ACC112 (cell line): ENCODE measurements around the gene CDH2.
A peak's percentile ranks its signal among the peaks of the same experiment; 100 is the strongest.

Experiments used
- H2AFZ ChIP-seq: fragments of 200-600 bp; sonication (generic); one replicate; pipeline ENCODE4 v1.6.0; 2017; ENCODE audit warnings: antibody characterized with exemption, low read length; ENCODE audit not compliant: unreplicated experiment
- H3K27ac ChIP-seq: fragments of 200-600 bp; sonication (generic); 2 replicates; pipeline ENCODE4 v1.5.1; 2014; ENCODE audit warnings: low read depth, mild to moderate bottlenecking, antibody characterized with exemption, low read length, moderate library complexity
- H3K27me3 ChIP-seq: fragments of 200-600 bp; sonication (generic); 2 replicates; pipeline ENCODE4 v1.6.1; 2014; ENCODE audit warnings: mild to moderate bottlenecking, antibody characterized with exemption, low read length, moderate library complexity, mixed read lengths; ENCODE audit not compliant: insufficient read depth
- H3K36me3 ChIP-seq: fragments of 200-600 bp; sonication (generic); 2 replicates; pipeline ENCODE4 v1.6.1; 2016; ENCODE audit warnings: mild to moderate bottlenecking, antibody characterized with exemption, low read length, moderate library complexity, mixed read lengths; ENCODE audit not compliant: insufficient read depth
- H3K4me1 ChIP-seq: fragments of 200-600 bp; sonication (generic); one replicate; pipeline ENCODE4 v1.6.1; 2016; ENCODE audit warnings: low read length, mixed read lengths; ENCODE audit not compliant: insufficient read depth, unreplicated experiment, control insufficient read depth
- H3K4me3 ChIP-seq: fragments of 200-600 bp; sonication (generic); 2 replicates; pipeline ENCODE4 v1.5.1; 2014; ENCODE audit warnings: mild to moderate bottlenecking, low read depth, low read length
- H3K79me2 ChIP-seq: fragments of 200-600 bp; sonication (generic); one replicate; pipeline ENCODE4 v1.6.0; 2016; ENCODE audit warnings: low read length; ENCODE audit not compliant: control insufficient read depth, unreplicated experiment, insufficient read depth

Gene CDH2

DNA sequence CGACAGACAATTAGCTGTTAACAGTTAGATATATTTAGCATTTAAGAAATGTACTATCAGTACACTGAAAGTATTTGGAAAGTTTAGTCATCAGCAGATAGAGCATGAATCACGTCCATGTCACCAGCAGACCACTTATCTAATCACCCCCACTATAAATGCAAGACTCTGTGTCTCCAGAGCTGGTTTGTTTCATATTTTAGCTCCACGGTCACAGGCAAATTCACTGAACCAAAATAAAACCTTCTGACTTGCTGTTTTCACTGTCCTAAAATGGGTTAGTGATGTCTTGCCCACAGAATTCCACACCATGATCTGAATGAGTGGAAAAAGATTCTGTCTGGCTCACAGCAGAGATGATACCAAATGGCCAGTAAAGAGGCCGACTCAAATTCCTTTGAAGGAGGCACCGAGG, 64.9 kb downstream of the CDH2 start:
- peaks cover 44% of the 10 kb centered on the region for H3K79me2 ChIP-seq
- H3K27ac ChIP-seq, result peak overlapping the region; percentile 96
- H3K36me3 ChIP-seq, result no peaks in the 10 kb centered on the region
- peaks cover 86% of the 10 kb centered on the region for H3K4me1 ChIP-seq
- H3K4me3 ChIP-seq, result peak overlapping the region; percentile 71
- peak overlapping the region; percentile 92 for H2AFZ ChIP-seq
- H3K27me3 ChIP-seq, result no peaks in the 10 kb centered on the region

DNA sequence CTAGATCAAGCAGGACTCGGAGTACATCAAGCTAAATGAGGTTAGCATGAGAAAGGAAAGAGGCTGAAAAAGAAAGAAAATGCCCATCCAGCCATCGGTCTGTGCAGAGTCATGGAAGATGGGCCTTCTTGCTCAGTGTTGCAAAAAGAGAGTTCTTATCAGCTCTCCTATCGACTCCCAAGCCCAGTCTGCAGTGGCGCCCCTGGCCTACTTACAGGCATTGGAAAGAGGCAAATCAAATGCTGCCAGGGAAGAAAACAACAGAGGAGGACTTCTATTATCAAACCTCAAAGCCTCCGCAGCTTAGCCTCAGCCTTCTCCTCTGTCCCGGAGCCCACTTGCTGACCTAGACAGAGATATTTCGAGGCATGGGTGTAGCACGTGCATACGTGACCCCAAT, 66.0 kb downstream of the CDH2 start:
- Histone ChIP-seq H3K4me3 (no peak overlapping the region), H3K36me3 (no peaks in the 10 kb centered on the region), H3K79me2 (peaks cover 40% of the 10 kb centered on the region), H3K27me3 (no peaks in the 10 kb centered on the region), H2AFZ (no peak overlapping the region), H3K4me1 (peaks cover 76% of the 10 kb centered on the region), H3K27ac (0 out of 2 replicates have a peak overlapping the region, but pooled peaks have one; percentile 96)

DNA sequence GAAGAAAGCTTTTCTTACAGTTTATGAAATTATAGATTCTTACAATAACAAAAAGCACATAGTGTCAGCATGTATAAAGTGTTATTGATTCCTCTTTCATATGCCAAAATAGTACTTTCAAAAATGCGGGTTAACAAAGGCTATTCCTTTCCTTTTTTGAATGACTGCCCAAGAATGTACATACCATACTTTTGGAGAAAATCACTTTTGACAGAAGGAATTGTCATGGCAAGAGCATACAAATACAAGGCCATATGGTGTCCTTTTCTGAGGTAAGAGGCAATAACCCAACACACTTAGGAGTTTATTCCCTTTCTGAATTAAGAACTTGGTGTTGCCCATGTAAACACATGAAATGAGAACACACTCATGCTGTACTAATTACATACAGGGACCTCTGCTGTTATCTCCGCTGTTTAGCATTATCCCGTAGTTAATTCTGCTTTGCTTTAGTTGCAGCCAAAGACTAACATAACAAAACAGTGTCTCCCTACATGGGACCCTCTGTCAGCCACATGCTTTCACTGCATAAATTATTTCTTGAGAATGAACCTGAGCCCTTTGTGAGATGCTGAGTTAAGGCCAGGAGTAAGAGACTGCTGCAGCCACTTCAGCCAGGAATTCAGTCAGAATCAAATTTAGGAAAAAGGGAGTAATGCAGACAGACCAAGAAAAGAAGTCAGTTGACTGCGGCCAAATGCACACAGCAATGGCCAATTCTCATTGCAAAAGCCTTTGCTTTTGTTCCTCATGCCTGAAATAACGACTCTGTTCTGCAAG, 67.0 kb downstream of the CDH2 start:
- H3K36me3 ChIP-seq, result no peaks in the 10 kb centered on the region
- H2AFZ ChIP-seq, result no peak overlapping the region
- H3K4me1 ChIP-seq, result peaks cover 66% of the 10 kb centered on the region
- no peak overlapping the region for H3K27ac ChIP-seq
- no peaks in the 10 kb centered on the region for H3K27me3 ChIP-seq
- peaks cover 40% of the 10 kb centered on the region for H3K79me2 ChIP-seq
- H3K4me3 ChIP-seq, result no peak overlapping the region

DNA sequence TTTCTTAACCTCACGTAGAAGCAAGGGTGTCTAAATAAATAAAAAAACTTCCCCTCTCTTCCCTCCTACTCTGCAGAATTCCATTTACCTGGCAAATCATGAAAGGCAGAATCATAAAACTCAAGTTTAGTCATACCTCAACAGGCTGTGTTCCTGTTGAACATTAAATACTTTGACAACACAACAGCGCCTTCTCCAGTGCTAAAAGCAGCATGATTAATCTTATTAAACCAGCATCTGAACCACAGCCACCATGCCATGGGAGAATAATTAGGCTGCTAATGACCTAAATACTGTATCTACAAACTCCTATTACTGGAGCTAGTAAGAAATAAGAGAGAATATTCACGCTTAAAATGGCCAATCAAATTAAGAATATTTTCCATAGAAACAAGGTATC, 68.1 kb downstream of the CDH2 start:
- H3K79me2 ChIP-seq, result peaks cover 40% of the 10 kb centered on the region
- no peaks in the 10 kb centered on the region for H3K36me3 ChIP-seq
- H3K4me3 ChIP-seq, result no peak overlapping the region

DNA sequence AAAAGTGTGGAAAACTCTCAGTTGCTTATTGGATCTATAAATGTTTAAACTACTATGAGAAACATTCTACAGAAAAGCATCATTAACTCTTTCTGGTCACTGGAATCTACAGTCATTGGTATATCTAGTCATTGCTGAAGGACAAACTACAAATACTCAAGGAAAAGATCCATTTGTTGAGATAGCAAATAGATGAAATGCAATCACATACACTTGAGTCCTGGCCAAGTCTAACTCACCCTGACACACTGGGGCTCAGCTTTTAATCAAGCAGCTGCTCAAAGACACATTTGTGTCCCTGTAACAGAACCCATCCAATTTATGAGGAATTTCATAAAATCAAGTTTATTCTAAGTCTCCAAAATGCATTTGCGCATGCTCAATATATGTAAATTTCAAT, 68.7 kb downstream of the CDH2 start:
- peak overlapping the region; percentile 28 for H2AFZ ChIP-seq
- peaks cover 40% of the 10 kb centered on the region for H3K79me2 ChIP-seq
- no peak overlapping the region for H3K4me3 ChIP-seq
- no peaks in the 10 kb centered on the region for H3K27me3 ChIP-seq
- H3K4me1 ChIP-seq, result peaks cover 52% of the 10 kb centered on the region
- no peaks in the 10 kb centered on the region for H3K36me3 ChIP-seq
- no peak overlapping the region for H3K27ac ChIP-seq

More for the DNA sequence above, 68.1 kb downstream of the CDH2 start:
- Histone ChIP-seq H3K4me1 (peaks cover 58% of the 10 kb centered on the region), H3K27me3 (no peaks in the 10 kb centered on the region), H3K27ac (no peak overlapping the region), H2AFZ (no peak overlapping the region)

DNA sequence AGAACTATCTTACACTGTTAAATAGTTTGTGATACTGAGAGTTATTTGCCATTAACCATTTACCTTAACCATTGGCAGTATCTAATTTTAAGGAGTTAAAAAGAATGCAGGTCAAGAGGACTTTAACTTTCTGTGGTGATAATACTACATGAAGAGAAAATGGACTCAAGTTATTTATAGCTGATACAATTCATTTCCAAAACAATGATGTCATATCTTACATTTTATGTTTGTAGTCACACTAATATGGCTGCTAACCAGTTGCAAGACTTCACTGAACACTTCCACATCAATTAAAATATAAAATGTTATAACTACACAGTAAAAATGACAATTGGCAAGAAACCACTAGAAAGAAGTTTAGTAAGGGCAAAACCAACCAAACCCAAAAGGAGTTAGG, 77.7 kb downstream of the CDH2 start:
- Histone ChIP-seq H3K79me2 (no peaks in the 10 kb centered on the region), H3K4me1 (peaks cover 10% of the 10 kb centered on the region), H3K36me3 (no peaks in the 10 kb centered on the region), H3K27ac (no peak overlapping the region), H2AFZ (no peak overlapping the region), H3K27me3 (no peaks in the 10 kb centered on the region), H3K4me3 (no peak overlapping the region)

DNA sequence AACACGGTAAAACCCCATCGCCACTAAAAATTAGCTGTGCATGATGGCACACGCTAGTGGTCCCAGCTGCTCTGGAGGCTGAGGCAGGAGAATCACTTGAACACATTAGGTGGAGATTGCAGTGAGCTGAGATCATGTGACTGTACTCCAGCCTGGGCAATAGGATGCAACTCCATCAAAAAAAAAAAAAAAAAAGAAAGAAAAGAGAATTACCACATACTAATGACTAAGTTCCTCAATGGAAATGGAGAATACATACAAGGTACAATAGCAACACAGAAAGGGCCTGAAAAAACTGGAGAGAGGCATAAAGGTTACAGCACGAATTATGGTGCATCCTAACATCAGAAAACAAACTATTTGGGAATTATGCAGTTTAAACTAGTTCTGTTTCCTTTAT, 81.3 kb downstream of the CDH2 start:
- no peak overlapping the region for H3K27ac ChIP-seq
- no peaks in the 10 kb centered on the region for H3K36me3 ChIP-seq
- no peak overlapping the region for H2AFZ ChIP-seq
- H3K4me3 ChIP-seq, result no peak overlapping the region
- no peaks in the 10 kb centered on the region for H3K79me2 ChIP-seq
- H3K4me1 ChIP-seq, result peaks cover 20% of the 10 kb centered on the region
- no peaks in the 10 kb centered on the region for H3K27me3 ChIP-seq

DNA sequence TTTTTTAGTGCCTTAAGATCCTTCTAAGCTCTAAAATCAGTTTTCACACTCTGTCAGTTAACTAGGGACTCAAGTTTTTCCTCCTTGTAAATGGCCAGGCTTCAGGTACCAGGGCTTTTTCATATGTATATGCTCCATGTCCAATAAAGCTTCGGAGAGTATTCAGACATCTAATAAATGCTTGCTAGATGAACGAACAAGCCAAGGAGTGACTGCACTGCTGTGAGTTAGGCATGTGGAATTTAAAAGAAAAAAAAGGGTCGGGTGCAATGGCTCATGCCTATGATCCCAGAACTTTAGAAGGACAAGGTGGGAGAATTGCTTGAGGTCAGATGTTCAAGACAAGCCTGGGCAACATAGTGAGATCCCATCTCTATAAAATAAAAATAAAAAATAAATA, 81.9 kb downstream of the CDH2 start:
- H3K27ac ChIP-seq, result no peak overlapping the region
- H3K4me3 ChIP-seq, result no peak overlapping the region
- peaks cover 20% of the 10 kb centered on the region for H3K4me1 ChIP-seq
- H3K27me3 ChIP-seq, result no peaks in the 10 kb centered on the region
- H2AFZ ChIP-seq, result no peak overlapping the region
- H3K36me3 ChIP-seq, result no peaks in the 10 kb centered on the region
- peaks cover 4% of the 10 kb centered on the region for H3K79me2 ChIP-seq

DNA sequence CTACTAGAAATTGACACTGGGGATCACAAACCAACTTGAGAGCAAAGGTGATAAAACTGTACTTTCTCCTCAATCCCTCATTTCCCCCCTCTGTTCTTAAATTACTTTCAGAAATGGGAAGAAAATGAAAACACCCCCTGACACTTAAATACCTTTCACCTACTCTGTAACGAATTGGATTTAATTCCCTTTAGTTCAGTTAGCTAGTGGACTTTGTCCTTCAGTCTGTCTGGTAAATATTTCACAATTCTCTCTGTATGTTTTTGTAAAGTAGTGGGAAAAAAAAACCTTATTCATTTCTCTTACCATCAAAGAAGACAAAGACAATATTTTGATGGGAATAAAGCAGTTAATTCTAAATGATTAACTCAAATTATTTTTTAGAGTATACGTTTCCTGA, 85.7 kb downstream of the CDH2 start:
- no peaks in the 10 kb centered on the region for H3K36me3 ChIP-seq
- peaks cover 20% of the 10 kb centered on the region for H3K79me2 ChIP-seq
- no peak overlapping the region for H3K4me3 ChIP-seq
- H2AFZ ChIP-seq, result no peak overlapping the region
- peaks cover 36% of the 10 kb centered on the region for H3K4me1 ChIP-seq
- H3K27ac ChIP-seq, result no peak overlapping the region
- no peaks in the 10 kb centered on the region for H3K27me3 ChIP-seq

DNA sequence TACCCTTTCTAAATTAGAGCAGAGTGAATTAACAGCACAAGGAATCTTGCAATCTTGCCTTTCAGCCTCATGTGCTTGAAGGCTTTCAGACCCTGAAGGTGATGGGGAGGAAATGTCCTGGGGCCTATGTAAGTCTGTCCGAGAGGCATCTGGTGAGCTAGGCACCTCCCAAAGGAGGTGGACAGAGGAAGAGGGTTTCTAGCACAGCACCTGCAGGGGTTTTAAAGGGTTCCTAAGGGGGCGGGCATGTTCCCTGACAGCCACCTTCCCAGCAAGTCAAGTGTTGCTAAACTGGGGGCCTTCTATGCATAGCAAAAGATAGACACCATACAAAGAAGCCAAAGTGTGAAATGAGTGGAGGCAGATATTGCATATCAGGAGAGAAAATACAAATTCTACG, 88.5 kb downstream of the CDH2 start:
- H3K79me2 ChIP-seq, result peaks cover 41% of the 10 kb centered on the region
- no peak overlapping the region for H3K27ac ChIP-seq
- no peak overlapping the region for H3K4me3 ChIP-seq
- H3K27me3 ChIP-seq, result no peaks in the 10 kb centered on the region
- H2AFZ ChIP-seq, result no peak overlapping the region
- H3K4me1 ChIP-seq, result peaks cover 34% of the 10 kb centered on the region
- H3K36me3 ChIP-seq, result no peaks in the 10 kb centered on the region
